ENCODE measurements around the gene C5orf15.

Gene C5orf15

GRCh38 chr5:133918316-133918715 is 50.1 kb downstream of the C5orf15 start:
- no peak for DNase-seq

GRCh38 chr5:133917785-133918184 is 50.6 kb downstream of the C5orf15 start:
- no peak for DNase-seq

GRCh38 chr5:133916914-133917313 is 51.5 kb downstream of the C5orf15 start:
- DNase-seq: no peak

- DNase-seq: no peak
Measured at GRCh38 chr5:133916479-133916878, 51.9 kb downstream of the C5orf15 start.

GRCh38 chr5:133914434-133914833 is 54.0 kb downstream of the C5orf15 start:
- no peak for DNase-seq

GRCh38 chr5:133913413-133914155 is 54.8 kb downstream of the C5orf15 start:
- DNase-seq: no peak

- DNase-seq: no peak
Measured at GRCh38 chr5:133912951-133913350, 55.5 kb downstream of the C5orf15 start.

- DNase-seq: no peak
Measured at GRCh38 chr5:133910571-133910970, 57.9 kb downstream of the C5orf15 start.

- no peak for DNase-seq
Measured at GRCh38 chr5:133909603-133910002, 58.8 kb downstream of the C5orf15 start.

GRCh38 chr5:133907075-133907474 is 61.4 kb downstream of the C5orf15 start:
- no peak for DNase-seq

GRCh38 chr5:133906303-133906702 is 62.1 kb downstream of the C5orf15 start:
- no peak for DNase-seq

Data from activated CD4-positive, alpha-beta T cell treated with anti-CD3 and anti-CD28 coated beads for 48 hours (primary cell).